DOHH2 (cell line): ENCODE data around the gene ZMYM1.

Experiments used
- CTCF ChIP-seq: fragments of 200-600 bp; sonication (generic); IDR thresholded peaks from one replicate; pipeline ENCODE4 v1.5.1; 2014; ENCODE audit warnings: antibody characterized with exemption, mild to moderate bottlenecking, low read depth, low read length; ENCODE audit not compliant: poor library complexity, severe bottlenecking
- EZH2phosphoT487 ChIP-seq: fragments of 200-600 bp; sonication (generic); IDR thresholded peaks from 2 replicates; pipeline ENCODE4 v1.6.1; 2017; ENCODE audit warnings: borderline replicate concordance, mild to moderate bottlenecking, antibody characterized with exemption, low read length, moderate library complexity, mixed read lengths

DNA sequence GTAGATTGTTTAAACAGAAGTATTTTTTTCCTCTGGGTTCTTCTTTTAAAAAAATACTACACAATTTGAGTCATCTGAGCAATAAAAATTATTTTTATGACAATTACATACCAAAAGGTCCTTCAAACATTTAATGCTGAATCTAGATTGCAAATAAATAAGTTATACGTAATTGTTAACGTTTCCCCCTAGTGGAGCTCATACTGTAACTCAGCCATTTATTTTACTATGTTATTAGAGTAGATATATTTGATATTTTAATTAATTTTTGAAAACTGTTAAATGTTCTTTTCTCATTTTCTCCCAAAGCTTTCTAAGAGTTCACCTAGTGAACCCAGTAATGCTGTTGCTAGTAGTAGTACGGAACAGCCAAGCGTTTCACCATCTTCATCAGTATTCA, 33.5 kb downstream of the ZMYM1 start:
- TF ChIP-seq CTCF (no peak), EZH2phosphoT487 (no peak)
